Fibroblast of the conjunctiva (primary cell): ENCODE data around the gene SPRR2G.
"Not testable (repeated sequence)": the region's sequence is repeated elsewhere in the genome, so short reads cannot be mapped to it uniquely, and the experiment has no call there.

Experiments used
- DNase-seq: peaks from one replicate; pipeline ENCODE4 v3.0.0-alpha.2; 2010; ENCODE audit warnings: low read depth

The SPRR2G gene

GRCh38 chr1:153113416-153113815, 37.3 kb downstream of the SPRR2G start, which contains the start of gene SPRR2F:
Gene SPRR2F, minus strand, starts transcription at chr1:153113516. Its CDS starts 783 bp downstream, at chr1:153112733.
- no peak for DNase-seq

GRCh38 chr1:153112454-153112853, 38.2 kb downstream of the SPRR2G start:
- DNase-seq = not testable (repeated sequence)

- no peak for DNase-seq
Measured at GRCh38 chr1:153100245-153100644, 50.4 kb downstream of the SPRR2G start.
